NCI-H82 (cell line): ENCODE data around the gene ATG5.

Experiments used
- DNase-seq: peaks from one replicate; lab custom pipeline; 2025; lab: John Stamatoyannopoulos, UW

The ATG5 gene

GRCh38 chr6:106325336-106326178 lies at the start of gene ATG5:
Gene ATG5 (minus strand): TSS chr6:106325760. CDS start chr6:106316208, 9,552 bp downstream.
- peak; percentile 97 for DNase-seq

DNA sequence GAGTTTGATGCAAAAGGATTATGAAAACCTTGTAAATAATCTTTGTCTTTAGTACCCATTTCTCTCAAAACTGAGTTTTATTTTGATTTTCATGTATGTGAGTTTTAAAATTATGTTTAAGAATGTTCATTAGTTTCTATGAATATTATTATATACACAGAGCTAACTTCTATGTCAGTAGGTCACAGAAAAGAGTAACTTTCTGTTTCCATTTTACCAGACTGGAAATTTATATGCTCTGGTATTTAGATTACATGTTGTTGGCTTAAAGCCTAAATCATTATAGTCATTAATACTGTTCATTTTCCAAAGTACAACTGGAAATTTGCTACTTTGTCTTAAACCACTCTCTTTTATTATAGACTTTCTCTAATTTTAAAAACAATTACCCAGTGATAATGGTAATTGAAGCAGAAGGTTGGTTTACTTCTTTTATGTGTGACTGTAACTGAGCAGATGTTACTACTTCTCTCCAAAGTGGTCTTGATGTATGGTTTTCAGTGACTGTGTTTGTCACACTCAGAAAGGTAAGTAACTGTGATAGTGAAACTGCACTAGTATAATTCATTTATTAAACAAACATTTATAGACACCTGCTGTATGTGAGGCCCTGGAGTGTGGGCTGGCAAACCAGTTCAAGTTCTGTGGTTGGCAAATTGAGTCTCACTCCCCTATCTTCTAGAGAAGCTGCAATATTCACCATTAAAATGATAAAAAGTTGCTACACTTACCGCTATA lies 48.1 kb upstream of the ATG5 start:
- DNase-seq = no peak

GRCh38 chr6:106372838-106373501 lies 47.4 kb upstream of the ATG5 start:
- DNase-seq = no peak

- no peak for DNase-seq
Observed at GRCh38 chr6:106370639-106371038, 45.1 kb upstream of the ATG5 start.

- DNase-seq = no peak
Observed at GRCh38 chr6:106369739-106370138, 44.2 kb upstream of the ATG5 start.

DNA sequence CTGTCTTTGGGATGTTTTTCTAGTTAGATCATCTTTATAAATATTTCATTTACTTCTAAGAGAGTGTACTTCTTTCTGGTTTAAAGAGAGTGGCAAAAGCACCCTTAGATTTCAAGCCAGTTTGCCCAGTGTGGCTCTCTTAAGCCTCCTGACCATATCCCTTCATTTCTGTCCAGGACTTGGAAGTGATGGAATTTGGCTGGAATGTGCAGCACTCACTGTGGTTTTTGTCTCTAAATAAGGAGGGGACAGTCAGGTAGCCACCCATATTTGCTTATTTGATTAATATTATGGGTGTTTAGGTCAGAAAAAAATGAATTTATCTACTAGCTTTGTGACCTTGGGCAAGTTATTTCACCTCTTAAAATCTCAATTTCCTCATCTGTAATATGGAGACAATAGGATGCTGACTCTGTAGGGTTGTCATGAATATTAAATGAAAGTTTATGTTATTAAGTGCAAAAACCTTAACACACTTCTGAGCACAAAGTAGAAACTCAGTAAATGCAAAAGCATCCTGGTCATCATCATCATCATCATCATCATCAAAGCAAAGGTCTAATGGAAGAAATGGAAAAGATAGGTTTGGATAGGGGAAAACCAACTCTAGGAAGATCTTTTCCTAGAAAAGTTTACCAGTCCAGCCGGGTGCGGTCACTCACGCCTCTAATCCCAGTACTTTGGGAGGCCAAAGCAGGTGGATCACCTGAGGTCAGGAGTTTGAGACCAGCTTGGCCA lies 38.0 kb upstream of the ATG5 start:
- DNase-seq = no peak

- DNase-seq = peak; percentile 5
Observed at GRCh38 chr6:106360989-106361430, 35.5 kb upstream of the ATG5 start.

- peak; percentile 79 for DNase-seq
Observed at GRCh38 chr6:106360410-106360988, 34.9 kb upstream of the ATG5 start, which contains the start of gene CRYBG1. Gene CRYBG1 (plus strand): TSS chr6:106360717. CDS start chr6:106360909, 192 bp downstream.

GRCh38 chr6:106359959-106360409 lies 34.4 kb upstream of the ATG5 start:
- DNase-seq = peak; percentile 54

- DNase-seq = no peak
Observed at GRCh38 chr6:106356378-106356777, 30.8 kb upstream of the ATG5 start.

- DNase-seq = no peak
Observed at GRCh38 chr6:106347219-106347618, 21.7 kb upstream of the ATG5 start.

DNA sequence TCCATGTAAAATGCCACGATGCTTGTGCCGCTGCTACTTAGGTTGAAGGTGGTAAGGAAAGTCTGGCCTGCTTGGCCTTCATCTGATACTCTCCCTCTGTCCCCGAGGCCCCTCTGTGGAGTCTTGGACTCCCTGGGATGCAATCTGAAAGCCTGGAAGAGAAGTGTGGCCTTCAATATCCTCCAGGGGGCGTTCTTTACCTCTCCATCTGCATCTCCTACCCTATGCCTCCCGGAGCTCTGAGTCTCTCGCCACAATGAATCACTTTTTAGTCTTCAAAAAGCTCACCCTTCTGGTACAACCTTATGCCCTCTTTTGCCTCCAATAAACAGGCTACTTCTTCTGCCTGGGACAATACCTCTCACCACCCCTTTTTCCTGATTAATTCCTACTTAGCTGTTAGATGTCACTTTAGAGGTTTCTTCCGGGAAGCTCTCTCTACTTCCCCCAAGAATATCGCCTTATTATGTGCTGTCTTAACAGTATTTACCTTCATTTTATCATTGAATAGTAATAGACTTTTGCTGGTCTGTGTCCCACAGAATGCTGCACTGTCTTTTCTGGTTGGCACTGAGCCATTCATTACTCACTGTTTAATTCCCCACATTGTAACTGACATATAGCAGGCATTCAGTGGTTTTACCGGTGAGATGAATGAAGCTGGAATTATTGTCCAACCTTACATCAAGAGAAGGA lies 13.9 kb upstream of the ATG5 start:
- DNase-seq = peak; percentile 80

- peak; percentile 64 for DNase-seq
Observed at GRCh38 chr6:106334646-106335448, 9.3 kb upstream of the ATG5 start.

- DNase-seq = no peak
Observed at GRCh38 chr6:106324726-106325335, 729 bp downstream of the ATG5 start.

- no peak for DNase-seq
Observed at GRCh38 chr6:106321940-106322339, 3.6 kb downstream of the ATG5 start.

DNA sequence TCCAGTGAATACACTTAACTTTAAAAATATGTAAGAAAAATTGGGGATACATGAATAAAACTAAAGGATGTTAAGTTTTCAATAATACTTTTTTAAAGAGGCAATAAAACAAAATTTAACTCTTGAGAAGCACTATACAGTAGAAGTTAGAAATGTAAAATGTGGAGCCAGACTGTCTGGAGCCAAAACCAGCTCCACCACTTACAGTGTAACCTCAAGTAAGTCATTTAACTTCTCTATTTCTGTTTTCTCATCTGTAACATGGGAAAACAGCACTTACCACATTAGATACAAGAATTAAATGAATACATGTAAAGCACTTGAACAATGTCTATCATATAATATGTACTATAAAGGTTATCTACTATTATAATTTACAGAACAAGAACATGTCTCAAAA lies 6.7 kb downstream of the ATG5 start:
- no peak for DNase-seq

- DNase-seq = no peak
Observed at GRCh38 chr6:106318061-106318460, 7.5 kb downstream of the ATG5 start.

- DNase-seq = no peak
Observed at GRCh38 chr6:106316375-106316766, 9.2 kb downstream of the ATG5 start.

- no peak for DNase-seq
Observed at GRCh38 chr6:106315765-106316374, 9.7 kb downstream of the ATG5 start.
